GM12873 (cell line): ENCODE results near the gene DDX24.

Experiments
- TF ChIP-seq, protein P1 (sequence below): IDR thresholded peaks from 2 replicates; pipeline ENCODE4 v1.5.1; 2012; ENCODE audit warnings: low read depth, mild to moderate bottlenecking, moderate library complexity, low read length, control low read depth; ENCODE audit not compliant: insufficient read depth; ENCODE audit errors: missing control alignments

DDX24 gene

DNA sequence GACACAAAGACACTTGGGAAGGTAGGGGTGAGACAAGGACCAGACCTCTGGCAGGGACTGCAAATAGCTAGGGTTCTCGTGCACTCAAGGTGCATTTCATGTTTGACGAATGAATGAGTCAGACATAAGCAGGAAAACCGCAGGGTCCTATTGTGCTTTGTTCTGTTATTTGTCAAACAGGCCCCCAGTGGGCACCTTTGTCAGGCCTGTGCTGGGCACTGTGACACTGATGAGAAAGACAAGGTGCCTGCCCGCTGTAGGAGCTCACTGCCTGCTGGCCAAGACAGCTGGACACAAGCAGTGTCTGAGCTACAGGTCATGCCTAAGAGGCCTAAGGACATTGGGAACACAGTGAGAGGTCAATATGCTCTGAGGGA is 52.6 kb downstream of the DDX24 start:
- TF ChIP-seq, protein P1, sequence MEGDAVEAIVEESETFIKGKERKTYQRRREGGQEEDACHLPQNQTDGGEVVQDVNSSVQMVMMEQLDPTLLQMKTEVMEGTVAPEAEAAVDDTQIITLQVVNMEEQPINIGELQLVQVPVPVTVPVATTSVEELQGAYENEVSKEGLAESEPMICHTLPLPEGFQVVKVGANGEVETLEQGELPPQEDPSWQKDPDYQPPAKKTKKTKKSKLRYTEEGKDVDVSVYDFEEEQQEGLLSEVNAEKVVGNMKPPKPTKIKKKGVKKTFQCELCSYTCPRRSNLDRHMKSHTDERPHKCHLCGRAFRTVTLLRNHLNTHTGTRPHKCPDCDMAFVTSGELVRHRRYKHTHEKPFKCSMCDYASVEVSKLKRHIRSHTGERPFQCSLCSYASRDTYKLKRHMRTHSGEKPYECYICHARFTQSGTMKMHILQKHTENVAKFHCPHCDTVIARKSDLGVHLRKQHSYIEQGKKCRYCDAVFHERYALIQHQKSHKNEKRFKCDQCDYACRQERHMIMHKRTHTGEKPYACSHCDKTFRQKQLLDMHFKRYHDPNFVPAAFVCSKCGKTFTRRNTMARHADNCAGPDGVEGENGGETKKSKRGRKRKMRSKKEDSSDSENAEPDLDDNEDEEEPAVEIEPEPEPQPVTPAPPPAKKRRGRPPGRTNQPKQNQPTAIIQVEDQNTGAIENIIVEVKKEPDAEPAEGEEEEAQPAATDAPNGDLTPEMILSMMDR: no peak

DNA sequence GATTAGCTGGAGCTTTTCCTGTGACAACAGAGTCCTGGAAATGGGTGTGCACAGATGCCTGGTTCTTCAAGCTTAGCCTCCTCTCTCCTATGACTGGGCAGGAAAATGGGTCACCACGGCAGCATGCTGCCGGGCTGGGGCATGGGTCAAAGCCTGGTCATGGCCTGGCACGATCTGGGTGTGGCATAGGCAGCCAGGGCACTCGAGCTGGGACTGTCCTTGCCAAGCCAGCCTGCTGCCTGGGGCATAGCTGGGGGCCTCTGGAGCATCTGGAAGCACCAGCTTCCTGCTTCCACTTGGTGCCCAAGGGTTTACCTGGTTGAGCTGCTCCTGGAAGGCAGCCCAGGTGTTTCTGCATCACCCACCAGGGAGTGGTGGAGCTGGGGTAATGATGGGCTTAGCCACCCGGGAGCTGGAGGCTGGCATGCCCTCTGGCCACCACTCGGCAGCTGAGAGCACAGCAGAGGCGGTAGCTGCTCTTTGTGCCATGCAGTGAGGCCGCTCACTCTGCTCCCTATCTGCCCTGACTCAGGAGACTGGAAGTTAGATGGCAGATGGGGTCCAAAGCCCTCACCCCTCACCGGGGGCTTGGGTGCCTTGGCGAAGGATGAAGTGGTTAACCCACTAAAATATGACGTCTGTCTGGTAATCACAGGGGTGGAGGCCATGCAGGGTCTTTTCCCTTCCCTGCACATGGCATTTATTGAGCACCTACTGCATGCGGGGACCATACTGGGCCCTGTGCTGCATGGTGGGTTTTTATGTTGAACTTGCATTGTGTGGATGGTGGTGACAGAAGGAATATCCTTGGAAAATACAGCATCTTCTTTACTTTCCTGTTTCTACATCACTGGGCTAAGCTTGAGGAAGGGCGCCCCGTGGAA is 53.2 kb downstream of the DDX24 start:
- TF ChIP-seq, protein P1: no peak

DNA sequence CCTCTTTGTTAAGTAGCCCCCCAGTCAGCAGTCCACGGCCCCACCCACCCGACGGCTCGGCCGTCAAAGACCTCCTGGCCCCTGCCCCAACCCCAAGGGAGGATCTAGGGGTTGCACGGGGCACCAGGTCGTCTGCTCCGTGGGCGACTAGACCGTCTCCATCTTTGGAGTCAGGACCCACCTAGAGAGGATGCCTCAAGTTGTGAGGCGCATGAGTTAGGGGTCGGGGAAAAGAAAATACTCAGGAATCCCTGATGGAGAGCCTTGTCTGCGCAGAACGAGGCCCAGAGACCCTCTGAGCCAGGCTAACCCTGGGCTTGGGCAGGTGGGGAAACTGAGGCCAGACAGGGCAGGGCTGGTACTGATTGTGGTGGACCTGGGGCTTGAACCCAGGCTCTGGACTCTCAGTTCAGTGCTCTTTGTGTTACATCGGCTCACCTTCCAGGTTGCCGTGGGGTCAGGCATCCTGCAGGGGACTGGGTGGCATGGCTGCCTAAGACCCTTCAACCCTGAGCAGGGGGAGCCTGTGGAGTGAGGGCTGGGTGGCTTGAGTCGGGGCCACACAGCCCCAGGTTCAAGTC is 54.0 kb downstream of the DDX24 start:
- TF ChIP-seq, protein P1: no peak

DNA sequence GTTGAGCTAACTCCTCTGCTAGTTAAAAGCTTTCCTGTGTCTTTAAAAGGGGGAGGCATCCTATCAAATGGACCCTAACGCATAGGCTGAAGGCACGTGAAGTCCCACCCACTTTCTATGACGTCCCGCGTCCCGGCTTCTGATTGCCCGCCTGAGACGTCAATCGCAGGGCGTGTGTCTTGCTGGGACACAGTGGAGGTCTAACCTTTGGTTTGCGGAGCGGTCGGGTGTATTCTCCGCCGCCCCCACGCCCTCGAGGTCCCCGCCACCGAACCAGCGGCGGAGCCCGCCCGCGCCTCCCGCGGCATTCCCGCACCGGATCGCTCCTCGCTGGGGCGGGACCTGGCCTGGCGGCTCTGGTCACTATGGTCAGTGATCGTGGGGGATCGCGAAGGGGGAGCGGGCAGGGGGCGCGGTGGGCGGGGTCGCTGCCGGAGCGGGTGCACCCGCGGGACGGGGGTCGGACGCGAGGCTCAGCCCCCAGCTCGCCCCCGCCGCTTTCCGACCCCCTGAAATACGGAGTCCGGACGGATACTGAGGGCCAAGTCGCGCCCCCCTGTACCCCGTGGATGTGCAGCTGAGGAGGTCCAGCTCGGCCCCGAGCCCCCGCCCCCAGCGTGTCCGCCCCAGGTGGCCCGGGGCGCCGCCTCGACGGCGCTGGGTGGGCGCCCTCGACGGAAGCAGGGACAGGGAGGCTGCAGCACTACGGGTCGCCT is 54.7 kb downstream of the DDX24 start, which contains the start of gene OTUB2:
TSS of gene OTUB2 (plus strand) at position 168 of the 716 bp plus-strand sequence. CDS start at position 366, 198 bp downstream.
- TF ChIP-seq, protein P1: no peak

DNA sequence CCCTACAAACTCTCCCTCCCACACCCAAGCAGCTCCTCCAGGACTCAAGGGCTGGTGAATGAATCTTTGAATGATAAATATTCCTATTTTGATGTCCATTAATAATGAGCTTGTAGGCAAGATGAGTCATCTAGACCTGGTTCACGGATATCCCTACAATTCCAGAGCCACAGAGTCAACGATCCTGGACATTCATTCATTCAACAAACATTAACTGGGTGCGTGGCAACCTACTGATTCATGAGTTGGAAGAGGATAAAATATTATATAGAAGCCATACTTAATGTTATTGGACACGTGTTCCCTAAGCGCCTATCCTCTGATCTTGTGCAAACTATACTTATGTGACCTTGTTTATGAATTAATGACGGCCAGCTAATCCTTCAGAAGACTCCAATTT is 55.3 kb downstream of the DDX24 start:
- TF ChIP-seq, protein P1: no peak

DNA sequence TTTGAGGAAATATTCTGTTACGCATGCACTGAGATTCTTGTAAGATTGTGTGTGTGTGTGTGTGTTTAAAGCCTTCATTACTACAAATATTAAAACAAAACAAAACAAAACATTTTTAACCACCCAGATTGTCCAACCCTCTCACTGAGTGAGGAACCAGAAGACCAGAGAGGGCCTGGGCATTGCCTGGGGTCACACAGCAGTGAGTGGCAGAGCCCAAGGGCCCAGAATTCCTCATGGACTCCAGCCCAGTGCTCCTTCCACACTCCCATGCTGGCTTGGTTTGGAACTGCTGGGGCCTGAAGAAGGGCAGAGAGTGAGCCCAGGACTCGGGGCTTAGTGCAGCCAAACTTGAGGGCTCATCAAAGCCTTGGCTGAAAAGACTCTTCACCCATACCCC is 56.5 kb downstream of the DDX24 start:
- TF ChIP-seq, protein P1: no peak
